Measurements from ENCODE around the gene TIMM13.

The TIMM13 gene

GRCh38 chr19:2454962-2455850, 27.8 kb upstream of the TIMM13 start:
- no peak for DNase-seq

GRCh38 chr19:2454199-2454961, 27.0 kb upstream of the TIMM13 start:
- no peak for DNase-seq

GRCh38 chr19:2453431-2454025, 26.1 kb upstream of the TIMM13 start:
- no peak for DNase-seq

GRCh38 chr19:2451741-2452140, 24.4 kb upstream of the TIMM13 start:
- no peak for DNase-seq

GRCh38 chr19:2451138-2451537, 23.8 kb upstream of the TIMM13 start:
- no peak for DNase-seq

- DNase-seq = no peak
These were observed 21.6 kb upstream of the TIMM13 start for GRCh38 chr19:2449019-2449418.

- DNase-seq = no peak
These were observed 19.0 kb upstream of the TIMM13 start for GRCh38 chr19:2446381-2446780.

- no peak for DNase-seq
These were observed 17.0 kb upstream of the TIMM13 start for GRCh38 chr19:2444251-2445002.

GRCh38 chr19:2443785-2444182, 16.4 kb upstream of the TIMM13 start:
- no peak for DNase-seq

- no peak for DNase-seq
These were observed 15.9 kb upstream of the TIMM13 start for GRCh38 chr19:2443116-2443784.

- no peak for DNase-seq
These were observed 13.8 kb upstream of the TIMM13 start for GRCh38 chr19:2441096-2441752.

- no peak for DNase-seq
These were observed 13.1 kb upstream of the TIMM13 start for GRCh38 chr19:2440515-2440914.

GRCh38 chr19:2438178-2438577, 10.8 kb upstream of the TIMM13 start:
- DNase-seq = no peak

- no peak for DNase-seq
These were observed 9.5 kb upstream of the TIMM13 start for GRCh38 chr19:2436926-2437325.

- DNase-seq = no peak
These were observed 9.0 kb upstream of the TIMM13 start for GRCh38 chr19:2436384-2436783.

GRCh38 chr19:2434721-2435265, 7.4 kb upstream of the TIMM13 start:
- no peak for DNase-seq

- DNase-seq = no peak
These were observed 6.9 kb upstream of the TIMM13 start for GRCh38 chr19:2434267-2434666.

GRCh38 chr19:2433854-2434253, 6.5 kb upstream of the TIMM13 start:
- DNase-seq = no peak

GRCh38 chr19:2432131-2432848, 4.9 kb upstream of the TIMM13 start:
- no peak for DNase-seq

GRCh38 chr19:2431318-2432055, 4.1 kb upstream of the TIMM13 start:
- no peak for DNase-seq
